SK-N-SH (cell line): ENCODE measurements around the gene TRUB2. TPM values are rescaled to one million over a fixed set of nuclear protein-coding genes. Genes with fewer than 3 reads are reported as not detected.

Experiments used
- CTCF ChIA-PET: fragments of 300-600, 350-600 bp; formaldehyde crosslinking; extraction: SDS; loops from one replicate; lab custom pipeline; 2021; lab: Yijun Ruan, JAX
- POLR2A ChIA-PET: fragments of 350-600 bp; sonication (Branson Sonifier 250); formaldehyde crosslinking; extraction: SDS; loops from one replicate; lab custom pipeline; 2020; ENCODE audit warnings: antibody characterized with exemption, inconsistent platforms; lab: Yijun Ruan, JAX
- DNase-seq: peaks from one replicate; pipeline ENCODE4 v3.0.0; 2012
- H2AFZ ChIP-seq: fragments of 200-600 bp; sonication (generic); 2 replicates; pipeline ENCODE4 v1.8.1; 2016; ENCODE audit warnings: antibody characterized with exemption, mild to moderate bottlenecking, low read depth
- H3F3A ChIP-seq: fragments of 200-600 bp; sonication (generic); replicated peaks from 2 replicates; pipeline ENCODE3; 2016; ENCODE audit warnings: antibody characterized with exemption, mild to moderate bottlenecking; ENCODE audit not compliant: insufficient read depth
- H3K27ac ChIP-seq, 2 experiments: fragments of 200-500 bp in 1 of 2; fragments of 200-600 bp in 1 of 2; sonication (Bioruptor generic) in 1 of 2; sonication (generic), shearing (Covaris generic) in 1 of 2; 2 replicates each; pipeline versions ENCODE4 v1.5.1 to v1.6.1; 2014 to 2016; ENCODE audit warnings: low read depth in 2 of 2, inconsistent platforms in 1 of 2, low read length in 1 of 2, mild to moderate bottlenecking in 1 of 2, mixed read lengths in 1 of 2
- H3K27me3 ChIP-seq: fragments of 200-600 bp; sonication (generic), shearing (Covaris generic); 2 replicates; pipeline ENCODE4 v1.6.1; 2016; ENCODE audit warnings: mixed run types; ENCODE audit not compliant: insufficient read depth
- H3K36me3 ChIP-seq, 2 experiments: fragments of 200-500 bp in 1 of 2; fragments of 200-600 bp in 1 of 2; sonication (Bioruptor generic) in 1 of 2; sonication (generic) in 1 of 2; replicated peaks in 1 of 2; 2 replicates each; pipeline versions ENCODE3 to v1.5.1; 2014 to 2016; ENCODE audit warnings: low read length in 1 of 2, mild to moderate bottlenecking in 1 of 2; ENCODE audit not compliant: insufficient read depth in 2 of 2, control insufficient read depth in 1 of 2
- H3K4me1 ChIP-seq, 2 experiments: fragments of 200-500 bp in 1 of 2; fragments of 200-600 bp in 1 of 2; sonication (Bioruptor generic) in 1 of 2; sonication (generic), shearing (Covaris generic) in 1 of 2; 2 replicates each; pipeline versions ENCODE4 v1.5.1 to v1.6.1; 2014 to 2016; ENCODE audit warnings: low read depth in 1 of 2, low read length in 1 of 2, mixed run types in 1 of 2; ENCODE audit not compliant: insufficient read depth in 2 of 2, control insufficient read depth in 1 of 2
- H3K4me2 ChIP-seq: fragments of 200-600 bp; sonication (generic), shearing (Covaris generic); 2 replicates; pipeline ENCODE4 v1.6.1; 2017; ENCODE audit warnings: mixed run types
- H3K4me3 ChIP-seq, 2 experiments: fragments of 200-500 bp in 1 of 2; fragments of 200-600 bp in 1 of 2; sonication (Bioruptor generic) in 1 of 2; sonication (generic), shearing (Covaris generic) in 1 of 2; 2 replicates each; pipeline versions ENCODE4 v1.5.1 to v1.8.1; 2014 to 2016; ENCODE audit warnings: low read depth in 2 of 2, inconsistent platforms in 1 of 2, low read length in 1 of 2, mild to moderate bottlenecking in 1 of 2, mixed read lengths in 1 of 2, moderate library complexity in 1 of 2
- H3K79me2 ChIP-seq: fragments of 200-600 bp; sonication (generic); 2 replicates; pipeline ENCODE4 v1.8.1; 2017; ENCODE audit warnings: mild to moderate bottlenecking; ENCODE audit not compliant: insufficient read depth
- H3K9ac ChIP-seq: fragments of 200-600 bp; sonication (generic); 2 replicates; pipeline ENCODE4 v1.6.1; 2017; ENCODE audit warnings: mixed run types
- H3K9me2 ChIP-seq: fragments of 200-600 bp; sonication (generic); 2 replicates; pipeline ENCODE4 v1.6.1; 2017; ENCODE audit warnings: mixed run types
- H3K9me3 ChIP-seq: fragments of 200-600 bp; sonication (generic); 2 replicates; pipeline ENCODE4 v1.6.1; 2017; ENCODE audit warnings: mixed run types, mild to moderate bottlenecking, moderate library complexity
- H4K20me1 ChIP-seq: fragments of 200-600 bp; sonication (generic); 2 replicates; pipeline ENCODE4 v1.6.1; 2017; ENCODE audit warnings: mild to moderate bottlenecking, mixed run types; ENCODE audit not compliant: insufficient read depth
- CHD2 ChIP-seq: fragments of 150-350 bp; IDR thresholded peaks from 2 replicates; pipeline ENCODE4 v1.6.1; 2018; ENCODE audit warnings: low read length; ENCODE audit not compliant: partially characterized antibody
- EP300 ChIP-seq, 2 experiments: IDR thresholded peaks; 2 replicates each; pipeline versions ENCODE4 v1.4.0 to v1.6.1; 2012; ENCODE audit warnings: borderline replicate concordance in 1 of 2, low read depth in 1 of 2, low read length in 1 of 2
- EZH2phosphoT487 ChIP-seq: fragments of 200-600 bp; sonication (generic); IDR thresholded peaks from 2 replicates; pipeline ENCODE4 v1.6.1; 2017; ENCODE audit warnings: low read depth, mixed run types, mild to moderate bottlenecking, antibody characterized with exemption, moderate library complexity, borderline replicate concordance
- FOXJ3 ChIP-seq: sonication (generic); formaldehyde crosslinking; IDR thresholded peaks from 2 replicates; pipeline ENCODE4 v1.5.1; 2020; ENCODE audit warnings: mild to moderate bottlenecking, missing genetic modification reagents
- GABPA ChIP-seq: IDR thresholded peaks from 2 replicates; pipeline ENCODE4 v1.4.0; 2012; ENCODE audit warnings: low read depth, mild to moderate bottlenecking
- MXI1 ChIP-seq: IDR thresholded peaks from 2 replicates; pipeline ENCODE4 v1.6.1; 2012; ENCODE audit warnings: mild to moderate bottlenecking, low read depth, low read length, improper control_type of control experiment
- NFIC ChIP-seq: IDR thresholded peaks from 2 replicates; pipeline ENCODE4 v1.4.0; 2012; ENCODE audit warnings: borderline replicate concordance
- NRF1 ChIP-seq: IDR thresholded peaks from 2 replicates; pipeline ENCODE4 v1.6.1; 2012; ENCODE audit warnings: low read depth, mild to moderate bottlenecking, low read length
- RXRA ChIP-seq: IDR thresholded peaks from 2 replicates; pipeline ENCODE4 v1.4.0; 2012; ENCODE audit warnings: low read depth, mild to moderate bottlenecking, borderline replicate concordance
- SIN3A ChIP-seq: IDR thresholded peaks from 2 replicates; pipeline ENCODE4 v1.6.1; 2012; ENCODE audit warnings: low read depth, mild to moderate bottlenecking, low read length, moderate library complexity, borderline replicate concordance
- YY1 ChIP-seq: IDR thresholded peaks from 2 replicates; pipeline ENCODE4 v1.4.0; 2012; ENCODE audit warnings: low read depth, mild to moderate bottlenecking
- WGBS: methylation state at CpG from one replicate; pipeline ENCODE4 v1.1.6; 2017; ENCODE audit warnings: low lambda C conversion rate; 5-methylcytosine and 5-hydroxymethylcytosine counted together
- polyA plus RNA-seq, 3 experiments: library from polyadenylated mRNA; depleted of rRNA; stranded (reverse); fragments of >200 nt; gene quantifications; 2 replicates each; pipeline ENCODE4 v1.2.3, GENCODE V29; 2012
- TF ChIP-seq, protein P1 (sequence below): IDR thresholded peaks from 2 replicates; pipeline ENCODE4 v1.4.0; 2012; ENCODE audit warnings: low read depth
- TF ChIP-seq, protein P2 (sequence below): IDR thresholded peaks from 2 replicates; pipeline ENCODE4 v1.4.0; 2012; ENCODE audit warnings: low read depth, borderline replicate concordance
- TF ChIP-seq, protein P3 (sequence below): IDR thresholded peaks from 2 replicates; pipeline ENCODE4 v1.6.1; 2012; ENCODE audit warnings: mild to moderate bottlenecking, low read depth, low read length, moderate library complexity
- TF ChIP-seq, protein P4 (sequence below): IDR thresholded peaks from 2 replicates; pipeline ENCODE4 v1.4.0; 2012; ENCODE audit warnings: low read depth, borderline replicate concordance
- TF ChIP-seq, protein P5 (sequence below): IDR thresholded peaks from 2 replicates; pipeline ENCODE4; 2012
- TF ChIP-seq, protein P6 (sequence below): fragments of 200-600 bp; sonication (generic); IDR thresholded peaks from 2 replicates; pipeline ENCODE4 v1.6.1; 2017; ENCODE audit warnings: antibody characterized with exemption, mild to moderate bottlenecking, moderate library complexity
- TF ChIP-seq, protein P7 (sequence below): fragments of 150-350 bp; IDR thresholded peaks from 2 replicates; pipeline ENCODE4 v1.6.1; 2017; ENCODE audit warnings: antibody characterized with exemption, low read length, low read depth, borderline replicate concordance

Gene TRUB2, protein sequence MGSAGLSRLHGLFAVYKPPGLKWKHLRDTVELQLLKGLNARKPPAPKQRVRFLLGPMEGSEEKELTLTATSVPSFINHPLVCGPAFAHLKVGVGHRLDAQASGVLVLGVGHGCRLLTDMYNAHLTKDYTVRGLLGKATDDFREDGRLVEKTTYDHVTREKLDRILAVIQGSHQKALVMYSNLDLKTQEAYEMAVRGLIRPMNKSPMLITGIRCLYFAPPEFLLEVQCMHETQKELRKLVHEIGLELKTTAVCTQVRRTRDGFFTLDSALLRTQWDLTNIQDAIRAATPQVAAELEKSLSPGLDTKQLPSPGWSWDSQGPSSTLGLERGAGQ
- polyA plus RNA-seq (2012; rRNA removed) = 18.8 and 23.3 TPM in 2 replicates
- polyA plus RNA-seq (2012; cell fraction: cytosol; rRNA removed) = 10.6 and 17.0 TPM in 2 replicates
- 29.9 and 31.3 TPM in 2 replicates for polyA plus RNA-seq (2012; cell fraction: nucleus; rRNA removed)

DNA sequence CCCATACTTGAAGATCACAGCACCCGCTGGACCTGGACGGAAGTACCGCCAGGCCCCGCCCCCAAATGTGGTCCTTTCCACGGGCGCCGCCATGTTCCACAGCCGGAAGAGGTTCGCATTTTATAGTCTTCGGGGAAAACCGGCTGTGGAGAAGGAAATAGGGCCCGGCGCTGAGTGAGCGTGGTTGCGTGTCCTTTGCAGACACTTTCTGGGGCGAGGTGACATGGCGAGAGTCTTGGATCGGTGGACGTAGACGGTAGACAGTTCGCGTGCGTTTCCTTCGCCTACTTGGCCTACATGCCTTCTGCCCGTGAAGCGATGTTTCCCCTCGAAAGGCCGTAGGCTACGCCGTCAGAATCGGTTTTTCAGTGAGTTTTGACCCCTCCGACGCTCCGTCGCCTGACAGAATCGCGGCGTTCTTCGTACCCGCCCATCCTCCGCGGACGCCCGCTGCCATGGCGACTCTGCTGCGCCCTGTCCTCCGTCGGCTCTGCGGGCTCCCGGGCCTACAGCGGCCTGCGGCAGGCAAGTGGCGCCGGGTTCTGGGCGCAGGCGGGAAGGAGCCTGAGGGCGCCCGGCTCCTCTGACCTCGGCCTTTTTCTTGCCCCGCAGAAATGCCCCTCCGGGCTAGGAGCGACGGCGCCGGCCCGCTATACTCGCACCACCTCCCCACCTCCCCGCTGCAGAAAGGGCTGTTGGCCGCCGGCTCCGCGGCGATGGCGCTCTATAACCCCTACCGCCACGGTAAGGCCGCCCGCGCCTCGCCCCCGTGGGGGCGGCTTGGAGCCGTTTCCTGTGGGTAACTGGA is at the start of gene TRUB2, which contains the start of gene COQ4:
Gene TRUB2, minus strand, starts transcription at position 44 of the 808 bp plus-strand sequence. Its CDS starts 39 bp downstream, at position 5.
Gene COQ4, plus strand, starts transcription at position 436 of the 808 bp plus-strand sequence. Its CDS starts 20 bp downstream, at position 456.
- H3K4me1 ChIP-seq = peaks cover 11% of the 10 kb centered on the region in 2 experiments; a peak in 3 of 4 replicates
- no peaks in the 10 kb centered on the region for H3F3A ChIP-seq
- H3K27me3 ChIP-seq = no peaks in the 10 kb centered on the region
- ChIA-PET CTCF (interaction anchor here (1.3 to 1.5 kb wide), 3 partner anchors 13 to 27 kb away, joined by 5 to 7 read pairs (median 5); no protein-coding TSS in a partner anchor), POLR2A (no interaction called here)
- H3K79me2 ChIP-seq = peaks cover 54% of the 10 kb centered on the region
- H3K4me3 ChIP-seq = peak within 1 kb of the TSS; percentile 75 to 96
- H3K9me2 ChIP-seq = no peaks in the 10 kb centered on the region
- peak within 1 kb of the TSS; percentile 99 for H3K4me2 ChIP-seq
- peak within 1 kb of the TSS; percentile 75 for H3K9ac ChIP-seq
- WGBS = 2% methylated on average over 40 of the region's 83 CpGs
- DNase-seq = peak; percentile 95
- 0 out of 2 replicates have a peak, but pooled peaks cover 4% of the 10 kb centered on the region for H4K20me1 ChIP-seq
- peak within 1 kb of the TSS; percentile 78 for H2AFZ ChIP-seq
- peak within 1 kb of the TSS; percentile 87 to 95 for H3K27ac ChIP-seq
- H3K36me3 ChIP-seq = peaks cover 14 to 25% of the 10 kb centered on the region in 2 experiments
- H3K9me3 ChIP-seq = no peaks in the 10 kb centered on the region
- TF ChIP-seq SIN3A (peak; percentile 94), FOXJ3 (CRISPR knock-in tag) (no peak), NRF1 (no peak), EP300 (IDR thresholded peaks at IDR 0.05; ENCODE audit: borderline replicate concordance in 1 of 2, low read depth in 1 of 2, low read length in 1 of 2) (no peak), CHD2 (peak; percentile 78), EZH2phosphoT487 (no peak), RXRA (no peak), YY1 (peak; percentile 96), NFIC (no peak), MXI1 (peak; percentile 100), GABPA (peak; percentile 98)
- TF ChIP-seq, protein P1, sequence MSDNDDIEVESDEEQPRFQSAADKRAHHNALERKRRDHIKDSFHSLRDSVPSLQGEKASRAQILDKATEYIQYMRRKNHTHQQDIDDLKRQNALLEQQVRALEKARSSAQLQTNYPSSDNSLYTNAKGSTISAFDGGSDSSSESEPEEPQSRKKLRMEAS = peak; percentile 99
- TF ChIP-seq, protein P2, sequence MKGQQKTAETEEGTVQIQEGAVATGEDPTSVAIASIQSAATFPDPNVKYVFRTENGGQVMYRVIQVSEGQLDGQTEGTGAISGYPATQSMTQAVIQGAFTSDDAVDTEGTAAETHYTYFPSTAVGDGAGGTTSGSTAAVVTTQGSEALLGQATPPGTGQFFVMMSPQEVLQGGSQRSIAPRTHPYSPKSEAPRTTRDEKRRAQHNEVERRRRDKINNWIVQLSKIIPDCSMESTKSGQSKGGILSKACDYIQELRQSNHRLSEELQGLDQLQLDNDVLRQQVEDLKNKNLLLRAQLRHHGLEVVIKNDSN = peak; percentile 4; the same call in 1 of the 2 replicates
- TF ChIP-seq, protein P3, sequence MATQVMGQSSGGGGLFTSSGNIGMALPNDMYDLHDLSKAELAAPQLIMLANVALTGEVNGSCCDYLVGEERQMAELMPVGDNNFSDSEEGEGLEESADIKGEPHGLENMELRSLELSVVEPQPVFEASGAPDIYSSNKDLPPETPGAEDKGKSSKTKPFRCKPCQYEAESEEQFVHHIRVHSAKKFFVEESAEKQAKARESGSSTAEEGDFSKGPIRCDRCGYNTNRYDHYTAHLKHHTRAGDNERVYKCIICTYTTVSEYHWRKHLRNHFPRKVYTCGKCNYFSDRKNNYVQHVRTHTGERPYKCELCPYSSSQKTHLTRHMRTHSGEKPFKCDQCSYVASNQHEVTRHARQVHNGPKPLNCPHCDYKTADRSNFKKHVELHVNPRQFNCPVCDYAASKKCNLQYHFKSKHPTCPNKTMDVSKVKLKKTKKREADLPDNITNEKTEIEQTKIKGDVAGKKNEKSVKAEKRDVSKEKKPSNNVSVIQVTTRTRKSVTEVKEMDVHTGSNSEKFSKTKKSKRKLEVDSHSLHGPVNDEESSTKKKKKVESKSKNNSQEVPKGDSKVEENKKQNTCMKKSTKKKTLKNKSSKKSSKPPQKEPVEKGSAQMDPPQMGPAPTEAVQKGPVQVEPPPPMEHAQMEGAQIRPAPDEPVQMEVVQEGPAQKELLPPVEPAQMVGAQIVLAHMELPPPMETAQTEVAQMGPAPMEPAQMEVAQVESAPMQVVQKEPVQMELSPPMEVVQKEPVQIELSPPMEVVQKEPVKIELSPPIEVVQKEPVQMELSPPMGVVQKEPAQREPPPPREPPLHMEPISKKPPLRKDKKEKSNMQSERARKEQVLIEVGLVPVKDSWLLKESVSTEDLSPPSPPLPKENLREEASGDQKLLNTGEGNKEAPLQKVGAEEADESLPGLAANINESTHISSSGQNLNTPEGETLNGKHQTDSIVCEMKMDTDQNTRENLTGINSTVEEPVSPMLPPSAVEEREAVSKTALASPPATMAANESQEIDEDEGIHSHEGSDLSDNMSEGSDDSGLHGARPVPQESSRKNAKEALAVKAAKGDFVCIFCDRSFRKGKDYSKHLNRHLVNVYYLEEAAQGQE = peak; percentile 43
- TF ChIP-seq, protein P4, sequence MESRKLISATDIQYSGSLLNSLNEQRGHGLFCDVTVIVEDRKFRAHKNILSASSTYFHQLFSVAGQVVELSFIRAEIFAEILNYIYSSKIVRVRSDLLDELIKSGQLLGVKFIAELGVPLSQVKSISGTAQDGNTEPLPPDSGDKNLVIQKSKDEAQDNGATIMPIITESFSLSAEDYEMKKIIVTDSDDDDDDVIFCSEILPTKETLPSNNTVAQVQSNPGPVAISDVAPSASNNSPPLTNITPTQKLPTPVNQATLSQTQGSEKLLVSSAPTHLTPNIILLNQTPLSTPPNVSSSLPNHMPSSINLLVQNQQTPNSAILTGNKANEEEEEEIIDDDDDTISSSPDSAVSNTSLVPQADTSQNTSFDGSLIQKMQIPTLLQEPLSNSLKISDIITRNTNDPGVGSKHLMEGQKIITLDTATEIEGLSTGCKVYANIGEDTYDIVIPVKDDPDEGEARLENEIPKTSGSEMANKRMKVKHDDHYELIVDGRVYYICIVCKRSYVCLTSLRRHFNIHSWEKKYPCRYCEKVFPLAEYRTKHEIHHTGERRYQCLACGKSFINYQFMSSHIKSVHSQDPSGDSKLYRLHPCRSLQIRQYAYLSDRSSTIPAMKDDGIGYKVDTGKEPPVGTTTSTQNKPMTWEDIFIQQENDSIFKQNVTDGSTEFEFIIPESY = no peak
- TF ChIP-seq, protein P5, sequence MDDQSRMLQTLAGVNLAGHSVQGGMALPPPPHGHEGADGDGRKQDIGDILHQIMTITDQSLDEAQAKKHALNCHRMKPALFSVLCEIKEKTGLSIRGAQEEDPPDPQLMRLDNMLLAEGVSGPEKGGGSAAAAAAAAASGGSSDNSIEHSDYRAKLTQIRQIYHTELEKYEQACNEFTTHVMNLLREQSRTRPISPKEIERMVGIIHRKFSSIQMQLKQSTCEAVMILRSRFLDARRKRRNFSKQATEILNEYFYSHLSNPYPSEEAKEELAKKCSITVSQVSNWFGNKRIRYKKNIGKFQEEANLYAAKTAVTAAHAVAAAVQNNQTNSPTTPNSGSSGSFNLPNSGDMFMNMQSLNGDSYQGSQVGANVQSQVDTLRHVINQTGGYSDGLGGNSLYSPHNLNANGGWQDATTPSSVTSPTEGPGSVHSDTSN = no peak
- TF ChIP-seq, protein P6, sequence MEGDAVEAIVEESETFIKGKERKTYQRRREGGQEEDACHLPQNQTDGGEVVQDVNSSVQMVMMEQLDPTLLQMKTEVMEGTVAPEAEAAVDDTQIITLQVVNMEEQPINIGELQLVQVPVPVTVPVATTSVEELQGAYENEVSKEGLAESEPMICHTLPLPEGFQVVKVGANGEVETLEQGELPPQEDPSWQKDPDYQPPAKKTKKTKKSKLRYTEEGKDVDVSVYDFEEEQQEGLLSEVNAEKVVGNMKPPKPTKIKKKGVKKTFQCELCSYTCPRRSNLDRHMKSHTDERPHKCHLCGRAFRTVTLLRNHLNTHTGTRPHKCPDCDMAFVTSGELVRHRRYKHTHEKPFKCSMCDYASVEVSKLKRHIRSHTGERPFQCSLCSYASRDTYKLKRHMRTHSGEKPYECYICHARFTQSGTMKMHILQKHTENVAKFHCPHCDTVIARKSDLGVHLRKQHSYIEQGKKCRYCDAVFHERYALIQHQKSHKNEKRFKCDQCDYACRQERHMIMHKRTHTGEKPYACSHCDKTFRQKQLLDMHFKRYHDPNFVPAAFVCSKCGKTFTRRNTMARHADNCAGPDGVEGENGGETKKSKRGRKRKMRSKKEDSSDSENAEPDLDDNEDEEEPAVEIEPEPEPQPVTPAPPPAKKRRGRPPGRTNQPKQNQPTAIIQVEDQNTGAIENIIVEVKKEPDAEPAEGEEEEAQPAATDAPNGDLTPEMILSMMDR = peak; percentile 16
- TF ChIP-seq, protein P7, sequence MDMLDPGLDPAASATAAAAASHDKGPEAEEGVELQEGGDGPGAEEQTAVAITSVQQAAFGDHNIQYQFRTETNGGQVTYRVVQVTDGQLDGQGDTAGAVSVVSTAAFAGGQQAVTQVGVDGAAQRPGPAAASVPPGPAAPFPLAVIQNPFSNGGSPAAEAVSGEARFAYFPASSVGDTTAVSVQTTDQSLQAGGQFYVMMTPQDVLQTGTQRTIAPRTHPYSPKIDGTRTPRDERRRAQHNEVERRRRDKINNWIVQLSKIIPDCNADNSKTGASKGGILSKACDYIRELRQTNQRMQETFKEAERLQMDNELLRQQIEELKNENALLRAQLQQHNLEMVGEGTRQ = no peak; the same call in 1 of the 2 replicates
